Stimulated activated CD4-positive, alpha-beta T cell treated with anti-CD3 and anti-CD28 coated beads, Interleukin-15, amount 100 ng/mL, for 48 hours (primary cell): ENCODE results near the gene PPP1R26.
A peak's percentile ranks its signal among the peaks of the same experiment; 100 is the strongest.
"Not testable (repeated sequence)": the region's sequence is repeated elsewhere in the genome, so short reads cannot be mapped to it uniquely, and the experiment has no call there.

Source experiments
- DNase-seq, 2 donors: peaks; one replicate each; pipeline ENCODE4 v3.0.0-alpha.2; 2020; ENCODE audit warnings: low read depth in 2 of 2

The PPP1R26 gene

GRCh38 chr9:135479469-135480052, at the start of gene PPP1R26:
Gene PPP1R26 (plus strand): TSS chr9:135479782. CDS start chr9:135484511, 4,729 bp downstream.
- DNase-seq = no peak

- no peak for DNase-seq
Measured at GRCh38 chr9:135437259-135437658, 42.3 kb upstream of the PPP1R26 start.

GRCh38 chr9:135437696-135438095, 41.9 kb upstream of the PPP1R26 start:
- DNase-seq = not testable (repeated sequence)

- DNase-seq = peak; percentile 15 to 34
Measured at GRCh38 chr9:135438581-135439232, 40.9 kb upstream of the PPP1R26 start.

GRCh38 chr9:135439514-135439913, 40.1 kb upstream of the PPP1R26 start:
- DNase-seq = not testable (repeated sequence)

- no peak for DNase-seq
Measured at GRCh38 chr9:135439916-135440315, 39.7 kb upstream of the PPP1R26 start.

GRCh38 chr9:135440620-135441019, 39.0 kb upstream of the PPP1R26 start:
- no peak for DNase-seq

- DNase-seq = not testable (repeated sequence)
Measured at GRCh38 chr9:135441105-135442071, 38.2 kb upstream of the PPP1R26 start.

- no peak for DNase-seq
Measured at GRCh38 chr9:135442075-135442474, 37.5 kb upstream of the PPP1R26 start.

GRCh38 chr9:135443797-135444425, 35.7 kb upstream of the PPP1R26 start:
- no peak for DNase-seq

- no peak for DNase-seq
Measured at GRCh38 chr9:135447126-135447525, 32.5 kb upstream of the PPP1R26 start.

GRCh38 chr9:135448663-135449100, 30.9 kb upstream of the PPP1R26 start:
- DNase-seq = no peak

- DNase-seq = not testable (repeated sequence)
Measured at GRCh38 chr9:135449532-135449931, 30.1 kb upstream of the PPP1R26 start.

- DNase-seq = no peak
Measured at GRCh38 chr9:135450956-135451355, 28.6 kb upstream of the PPP1R26 start.

- not testable (repeated sequence) for DNase-seq
Measured at GRCh38 chr9:135451909-135452308, 27.7 kb upstream of the PPP1R26 start.

GRCh38 chr9:135454737-135455136, 24.8 kb upstream of the PPP1R26 start:
- DNase-seq = no peak

- DNase-seq = no peak
Measured at GRCh38 chr9:135455401-135456030, 24.1 kb upstream of the PPP1R26 start.

- no peak for DNase-seq
Measured at GRCh38 chr9:135456436-135457104, 23.0 kb upstream of the PPP1R26 start.

GRCh38 chr9:135458478-135458877, 21.1 kb upstream of the PPP1R26 start:
- DNase-seq = not testable (repeated sequence)

- no peak for DNase-seq
Measured at GRCh38 chr9:135461936-135462335, 17.6 kb upstream of the PPP1R26 start.

- no peak for DNase-seq
Measured at GRCh38 chr9:135463140-135463539, 16.4 kb upstream of the PPP1R26 start.
